SU-DHL-6 (cell line): Measurements from ENCODE around the gene GTPBP4.

Source experiments
- H2AFZ ChIP-seq: fragments of 200-600 bp; sonication (generic); 2 replicates; pipeline ENCODE4 v1.6.1; 2014; ENCODE audit warnings: low read depth, mild to moderate bottlenecking, moderate library complexity, mixed read lengths, antibody characterized with exemption, low read length; ENCODE audit not compliant: severe bottlenecking
- H3F3A ChIP-seq: fragments of 200-600 bp; shearing (Covaris generic); 2 replicates; pipeline ENCODE4 v1.6.0; 2016; ENCODE audit warnings: antibody characterized with exemption, mild to moderate bottlenecking; ENCODE audit not compliant: insufficient read depth
- H3K27ac ChIP-seq: fragments of 200-600 bp; sonication (generic); 2 replicates; pipeline ENCODE4 v1.5.1; 2016; ENCODE audit warnings: low read depth, mild to moderate bottlenecking, low read length, moderate library complexity, mixed read lengths
- H3K27me3 ChIP-seq: fragments of 200-600 bp; sonication (generic), shearing (Covaris generic); 2 replicates; pipeline ENCODE4 v1.6.0; 2014; ENCODE audit warnings: mild to moderate bottlenecking, low read length
- H3K36me3 ChIP-seq: fragments of 200-600 bp; sonication (generic); 2 replicates; pipeline ENCODE4 v1.6.1; 2014; ENCODE audit warnings: mild to moderate bottlenecking, low read length, mixed read lengths
- H3K4me2 ChIP-seq: fragments of 300-600, 200-600 bp; shearing (Covaris generic), sonication (generic); 2 replicates; pipeline ENCODE4 v1.6.0; 2014; ENCODE audit warnings: low read length, low read depth, mild to moderate bottlenecking; ENCODE audit not compliant: poor library complexity, severe bottlenecking
- H3K4me3 ChIP-seq: fragments of 200-600 bp; sonication (generic); 2 replicates; pipeline ENCODE4 v1.5.1; 2014; ENCODE audit warnings: antibody characterized with exemption, low read length, mild to moderate bottlenecking, mixed read lengths; ENCODE audit not compliant: insufficient read depth, poor library complexity, severe bottlenecking
- H3K79me2 ChIP-seq: fragments of 200-600 bp; sonication (generic); 2 replicates; pipeline ENCODE4 v1.6.1; 2014; ENCODE audit warnings: mild to moderate bottlenecking, low read length, moderate library complexity; ENCODE audit not compliant: insufficient read depth
- H3K9ac ChIP-seq: fragments of 200-600 bp; sonication (generic); 2 replicates; pipeline ENCODE4 v1.7.0; 2014; ENCODE audit warnings: mild to moderate bottlenecking, low read length
- H3K9me2 ChIP-seq: fragments of 200-600 bp; sonication (generic); replicated peaks from 2 replicates; pipeline ENCODE4 v1.6.1; 2014; ENCODE audit warnings: low read length; ENCODE audit not compliant: insufficient read depth
- H3K9me3 ChIP-seq: fragments of 200-600 bp; sonication (generic); 2 replicates; pipeline ENCODE4 v1.6.1; 2014; ENCODE audit warnings: low read length, mixed read lengths; ENCODE audit not compliant: insufficient read depth
- H4K20me1 ChIP-seq: fragments of 200-600 bp; sonication (generic); 2 replicates; pipeline ENCODE4 v1.6.1; 2014; ENCODE audit warnings: low read depth, mild to moderate bottlenecking, antibody characterized with exemption, low read length, moderate library complexity, mixed read lengths
- CTCF ChIP-seq: fragments of 200-600 bp; sonication (generic); IDR thresholded peaks from one replicate; pipeline ENCODE4 v1.5.1; 2017; ENCODE audit warnings: antibody characterized with exemption, mild to moderate bottlenecking, low read length, moderate library complexity; ENCODE audit not compliant: insufficient read depth, poor library complexity, severe bottlenecking
- EZH2phosphoT487 ChIP-seq: fragments of 200-600 bp; sonication (generic), shearing (Covaris generic); conservative IDR thresholded peaks from 2 replicates; pipeline ENCODE4 v1.6.1; 2018; ENCODE audit warnings: mild to moderate bottlenecking, antibody characterized with exemption, low read length, moderate library complexity, mixed read lengths

Gene GTPBP4

GRCh38 chr10:1024103-1024502, 35.9 kb downstream of the GTPBP4 start:
- Histone ChIP-seq H3K4me2 (no peak overlapping the region), H3F3A (peaks cover 5% of the 10 kb centered on the region; the same call in 1 of the 2 replicates), H3K36me3 (no peaks in the 10 kb centered on the region), H3K9me3 (no peaks in the 10 kb centered on the region), H2AFZ (no peak overlapping the region), H3K27me3 (no peaks in the 10 kb centered on the region), H4K20me1 (no peaks in the 10 kb centered on the region), H3K9me2 (no peaks in the 10 kb centered on the region), H3K79me2 (no peaks in the 10 kb centered on the region), H3K27ac (no peak overlapping the region), H3K9ac (no peak overlapping the region), H3K4me3 (no peak overlapping the region)
- TF ChIP-seq CTCF (no peak), EZH2phosphoT487 (no peak)

GRCh38 chr10:1025683-1026082, 37.4 kb downstream of the GTPBP4 start, which contains the start of gene IDI2:
Gene IDI2 (minus strand): TSS chr10:1025859. CDS start chr10:1024723, 1,136 bp downstream.
- Histone ChIP-seq H3K9ac (no peak within 1 kb of the TSS), H3K9me2 (no peaks in the 10 kb centered on the region), H3K4me2 (no peak within 1 kb of the TSS), H3K4me3 (no peak within 1 kb of the TSS), H4K20me1 (no peaks in the 10 kb centered on the region), H3K79me2 (no peaks in the 10 kb centered on the region), H3K36me3 (no peaks in the 10 kb centered on the region), H3K27me3 (no peaks in the 10 kb centered on the region), H2AFZ (no peak within 1 kb of the TSS), H3K27ac (no peak within 1 kb of the TSS), H3K9me3 (no peaks in the 10 kb centered on the region), H3F3A (no peaks in the 10 kb centered on the region)
- TF ChIP-seq EZH2phosphoT487: no peak

- no peak overlapping the region for H2AFZ ChIP-seq
- TF ChIP-seq CTCF (no peak), EZH2phosphoT487 (no peak)
- no peaks in the 10 kb centered on the region for H3F3A ChIP-seq
These were observed 38.3 kb downstream of the GTPBP4 start for GRCh38 chr10:1026578-1026977.

GRCh38 chr10:1029838-1030237, 41.6 kb downstream of the GTPBP4 start:
- H3K79me2 ChIP-seq: no peaks in the 10 kb centered on the region
- no peak overlapping the region for H3K4me3 ChIP-seq
- no peaks in the 10 kb centered on the region for H3K9me2 ChIP-seq
- no peaks in the 10 kb centered on the region for H4K20me1 ChIP-seq
- no peak for TF ChIP-seq EZH2phosphoT487
- no peak for TF ChIP-seq CTCF
- no peak overlapping the region for H3K4me2 ChIP-seq
- H2AFZ ChIP-seq: no peak overlapping the region
- no peaks in the 10 kb centered on the region for H3K9me3 ChIP-seq
- H3K9ac ChIP-seq: no peak overlapping the region
- no peaks in the 10 kb centered on the region for H3K27me3 ChIP-seq
- no peaks in the 10 kb centered on the region for H3F3A ChIP-seq
- no peak overlapping the region for H3K27ac ChIP-seq
- no peaks in the 10 kb centered on the region for H3K36me3 ChIP-seq

More at GRCh38 chr10:1026578-1026977, 38.3 kb downstream of the GTPBP4 start:
- no peak overlapping the region for H3K9ac ChIP-seq
- H3K9me2 ChIP-seq: no peaks in the 10 kb centered on the region
- H3K9me3 ChIP-seq: no peaks in the 10 kb centered on the region
- no peaks in the 10 kb centered on the region for H4K20me1 ChIP-seq
- H3K27me3 ChIP-seq: no peaks in the 10 kb centered on the region
- H3K79me2 ChIP-seq: no peaks in the 10 kb centered on the region
- no peaks in the 10 kb centered on the region for H3K36me3 ChIP-seq
- no peak overlapping the region for H3K4me3 ChIP-seq
- H3K27ac ChIP-seq: no peak overlapping the region
- no peak overlapping the region for H3K4me2 ChIP-seq
